HepG2 (cell line): ENCODE results near the gene AS3MT. TPM values are rescaled to one million over a fixed set of nuclear protein-coding genes. Genes with fewer than 3 reads are reported as not detected.

Source experiments
- DRAP1 ChIP-seq: IDR thresholded peaks from 2 replicates; pipeline ENCODE4 v1.6.1; 2016; ENCODE audit warnings: missing genetic modification reagents, missing compliant biosample characterization
- FOXP4 ChIP-seq: sonication (generic); formaldehyde crosslinking; IDR thresholded peaks from 2 replicates; pipeline ENCODE4 v1.4.0; 2020; ENCODE audit warnings: missing genetic modification reagents
- HDAC1 ChIP-seq: sonication (generic); formaldehyde crosslinking; IDR thresholded peaks from 2 replicates; pipeline ENCODE4 v1.5.1; 2020; ENCODE audit warnings: mild to moderate bottlenecking, missing genetic modification reagents
- HNF4A ChIP-seq: sonication (generic); formaldehyde crosslinking; IDR thresholded peaks from 2 replicates; pipeline ENCODE4 v1.4.0; 2020; ENCODE audit warnings: missing genetic modification reagents
- NFYC ChIP-seq: IDR thresholded peaks from 2 replicates; pipeline ENCODE4 v1.6.1; 2016; ENCODE audit warnings: missing genetic modification reagents, missing compliant biosample characterization
- SAP130 ChIP-seq: IDR thresholded peaks from 2 replicates; pipeline ENCODE4 v1.6.1; 2016; ENCODE audit warnings: low read depth
- SOX13 ChIP-seq, 3 experiments: fragments of 450-650 bp in 1 of 3; sonication (generic) in 1 of 3; formaldehyde crosslinking in 1 of 3; IDR thresholded peaks in 2 of 3; conservative IDR thresholded peaks in 1 of 3; 2 replicates each; pipeline versions ENCODE4 v1.5.0 to v1.6.1; 2016 to 2020; ENCODE audit warnings: antibody characterized with exemption in 1 of 3, mild to moderate bottlenecking in 1 of 3, missing compliant biosample characterization in 1 of 3, missing genetic modification reagents in 1 of 3, moderate library complexity in 1 of 3
- SOX6 ChIP-seq, 2 experiments: fragments of 450-650 bp in 1 of 2; sonication (generic) in 1 of 2; formaldehyde crosslinking in 1 of 2; IDR thresholded peaks; 2 replicates each; pipeline versions ENCODE4 v1.4.0 to v1.6.1; 2017 to 2020; ENCODE audit warnings: antibody characterized with exemption in 1 of 2, mild to moderate bottlenecking in 1 of 2, missing genetic modification reagents in 1 of 2
- ZNF263 ChIP-seq: sonication (generic); formaldehyde crosslinking; IDR thresholded peaks from 2 replicates; pipeline ENCODE4 v1.4.0; 2020; ENCODE audit warnings: missing genetic modification reagents
- ZNF44 ChIP-seq: sonication (generic); formaldehyde crosslinking; IDR thresholded peaks from 2 replicates; pipeline ENCODE4 v1.5.1; 2020; ENCODE audit warnings: mild to moderate bottlenecking, missing genetic modification reagents
- ZNF782 ChIP-seq: sonication (generic); formaldehyde crosslinking; IDR thresholded peaks from 2 replicates; pipeline ENCODE4 v1.4.0; 2020; ENCODE audit warnings: missing genetic modification reagents, mild to moderate bottlenecking, borderline replicate concordance
- polyA plus RNA-seq, 8 experiments: library from polyadenylated mRNA; depleted of rRNA in 3 of 8; stranded (reverse) in 7 of 8; unstranded in 1 of 8; fragments of >200 nt; fragmentation: Illumina TruSeq in 4 of 8; extraction: Trizol in 4 of 8; gene quantifications; 2 replicates each; pipeline versions ENCODE4 v1.2.1 to v1.2.3, GENCODE V29; 2011 to 2016; ENCODE audit warnings: low read depth in 4 of 8, missing spikeins in 1 of 8, mixed read lengths in 1 of 8; ENCODE audit not compliant: insufficient read depth in 1 of 8
- total RNA-seq, 5 experiments: library from RNA; depleted of rRNA; stranded (reverse); fragments of >200 nt; fragmentation: Illumina TruSeq; extraction: Trizol; gene quantifications; 2 replicates each; pipeline ENCODE4 v1.2.3, GENCODE V29; 2016; ENCODE audit warnings: low read depth in 1 of 5
- TF ChIP-seq, protein P1 (sequence below): IDR thresholded peaks from 2 replicates; pipeline ENCODE4 v1.4.0; 2020; ENCODE audit warnings: mild to moderate bottlenecking, missing genetic modification reagents

Gene AS3MT
- total and polyA plus RNA-seq, 2 of the 13 experiments (the other 11 are each of a cell fraction or from before 2014, with no cell fraction given): 8.7 to 17.4 TPM

- TF ChIP-seq SOX13 (IDR thresholded peaks at IDR 0.05): no peak
- TF ChIP-seq SOX13 (CRISPR knock-in tag; conservative IDR thresholded peaks at IDR 0.05 in 1 of 2, IDR thresholded peaks at IDR 0.05 in 1 of 2): peak in 1 of 2 experiments; percentile 29; a peak in 1 of 4 replicates
- TF ChIP-seq HNF4A (CRISPR knock-in tag): peak; percentile 82
- no peak for TF ChIP-seq SOX6 (IDR thresholded peaks at IDR 0.05)
- TF ChIP-seq SOX6 (CRISPR knock-in tag; IDR thresholded peaks at IDR 0.05): peak; percentile 31; the same call in 1 of the 2 replicates
- 0 out of 2 replicates have a peak, but pooled peaks have one; percentile 30 for TF ChIP-seq DRAP1 (CRISPR knock-in tag)
- no peak for TF ChIP-seq NFYC
- TF ChIP-seq ZNF44 (CRISPR knock-in tag): no peak
- 0 out of 2 replicates have a peak, but pooled peaks have one; percentile 34 for TF ChIP-seq ZNF263 (CRISPR knock-in tag)
- peak; percentile 28; the same call in 1 of the 2 replicates for TF ChIP-seq FOXP4 (CRISPR knock-in tag)
- peak; percentile 67 for TF ChIP-seq SAP130 (CRISPR knock-in tag)
- TF ChIP-seq ZNF782 (CRISPR knock-in tag): no peak
- TF ChIP-seq, protein P1, sequence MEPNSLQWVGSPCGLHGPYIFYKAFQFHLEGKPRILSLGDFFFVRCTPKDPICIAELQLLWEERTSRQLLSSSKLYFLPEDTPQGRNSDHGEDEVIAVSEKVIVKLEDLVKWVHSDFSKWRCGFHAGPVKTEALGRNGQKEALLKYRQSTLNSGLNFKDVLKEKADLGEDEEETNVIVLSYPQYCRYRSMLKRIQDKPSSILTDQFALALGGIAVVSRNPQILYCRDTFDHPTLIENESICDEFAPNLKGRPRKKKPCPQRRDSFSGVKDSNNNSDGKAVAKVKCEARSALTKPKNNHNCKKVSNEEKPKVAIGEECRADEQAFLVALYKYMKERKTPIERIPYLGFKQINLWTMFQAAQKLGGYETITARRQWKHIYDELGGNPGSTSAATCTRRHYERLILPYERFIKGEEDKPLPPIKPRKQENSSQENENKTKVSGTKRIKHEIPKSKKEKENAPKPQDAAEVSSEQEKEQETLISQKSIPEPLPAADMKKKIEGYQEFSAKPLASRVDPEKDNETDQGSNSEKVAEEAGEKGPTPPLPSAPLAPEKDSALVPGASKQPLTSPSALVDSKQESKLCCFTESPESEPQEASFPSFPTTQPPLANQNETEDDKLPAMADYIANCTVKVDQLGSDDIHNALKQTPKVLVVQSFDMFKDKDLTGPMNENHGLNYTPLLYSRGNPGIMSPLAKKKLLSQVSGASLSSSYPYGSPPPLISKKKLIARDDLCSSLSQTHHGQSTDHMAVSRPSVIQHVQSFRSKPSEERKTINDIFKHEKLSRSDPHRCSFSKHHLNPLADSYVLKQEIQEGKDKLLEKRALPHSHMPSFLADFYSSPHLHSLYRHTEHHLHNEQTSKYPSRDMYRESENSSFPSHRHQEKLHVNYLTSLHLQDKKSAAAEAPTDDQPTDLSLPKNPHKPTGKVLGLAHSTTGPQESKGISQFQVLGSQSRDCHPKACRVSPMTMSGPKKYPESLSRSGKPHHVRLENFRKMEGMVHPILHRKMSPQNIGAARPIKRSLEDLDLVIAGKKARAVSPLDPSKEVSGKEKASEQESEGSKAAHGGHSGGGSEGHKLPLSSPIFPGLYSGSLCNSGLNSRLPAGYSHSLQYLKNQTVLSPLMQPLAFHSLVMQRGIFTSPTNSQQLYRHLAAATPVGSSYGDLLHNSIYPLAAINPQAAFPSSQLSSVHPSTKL: peak; percentile 48
- 0 out of 2 replicates have a peak, but pooled peaks have one; percentile 24 for TF ChIP-seq HDAC1 (CRISPR knock-in tag)
Observed at GRCh38 chr10:102919992-102920739, 50.9 kb downstream of the AS3MT start (continued).
